ENCODE results near the gene PIGS.
"Not testable (repeated sequence)": the region's sequence is repeated elsewhere in the genome, so short reads cannot be mapped to it uniquely, and the experiment has no call there.

Gene PIGS

DNA sequence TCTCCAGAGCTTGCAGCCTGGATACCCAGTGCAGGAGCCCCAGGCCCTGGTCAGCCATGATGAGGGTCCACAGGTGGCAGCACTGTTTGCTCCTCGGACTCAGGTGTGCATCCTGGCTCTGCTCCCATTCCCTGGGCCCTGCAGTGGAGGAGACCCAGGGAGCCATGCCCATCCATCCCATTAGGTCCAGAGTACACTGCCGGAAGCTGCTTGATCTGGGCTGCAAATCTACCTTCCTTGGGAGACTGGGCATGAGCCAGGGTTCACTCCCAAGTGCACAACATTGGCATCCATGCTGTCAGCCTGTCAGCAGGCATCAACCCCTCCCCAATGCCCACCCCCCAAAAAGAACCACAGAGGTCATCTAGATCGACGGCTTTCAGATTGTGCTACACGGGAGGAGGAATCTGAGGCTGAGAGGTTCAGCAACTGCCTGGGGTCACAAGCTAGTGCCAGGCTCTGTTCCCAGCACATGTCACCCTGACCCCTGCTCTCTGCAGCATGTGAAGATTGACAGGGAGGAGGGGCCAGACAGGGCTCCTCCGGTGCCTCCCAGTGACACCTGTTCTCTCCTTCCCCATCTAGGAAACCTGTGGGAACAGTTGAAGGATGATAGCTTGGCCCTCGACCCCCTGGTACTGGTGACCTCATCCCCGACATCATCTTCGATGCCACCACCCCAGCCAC is 34.6 kb downstream of the PIGS start:
- DNase-seq = no peak
- in situ Hi-C loops (cut with HindIII; ENCODE audit: low pct_ligation_motif_present, low pct_unique_long_range_greater_than_20kb, low sequenced_read_pairs) = no loop called here

DNA sequence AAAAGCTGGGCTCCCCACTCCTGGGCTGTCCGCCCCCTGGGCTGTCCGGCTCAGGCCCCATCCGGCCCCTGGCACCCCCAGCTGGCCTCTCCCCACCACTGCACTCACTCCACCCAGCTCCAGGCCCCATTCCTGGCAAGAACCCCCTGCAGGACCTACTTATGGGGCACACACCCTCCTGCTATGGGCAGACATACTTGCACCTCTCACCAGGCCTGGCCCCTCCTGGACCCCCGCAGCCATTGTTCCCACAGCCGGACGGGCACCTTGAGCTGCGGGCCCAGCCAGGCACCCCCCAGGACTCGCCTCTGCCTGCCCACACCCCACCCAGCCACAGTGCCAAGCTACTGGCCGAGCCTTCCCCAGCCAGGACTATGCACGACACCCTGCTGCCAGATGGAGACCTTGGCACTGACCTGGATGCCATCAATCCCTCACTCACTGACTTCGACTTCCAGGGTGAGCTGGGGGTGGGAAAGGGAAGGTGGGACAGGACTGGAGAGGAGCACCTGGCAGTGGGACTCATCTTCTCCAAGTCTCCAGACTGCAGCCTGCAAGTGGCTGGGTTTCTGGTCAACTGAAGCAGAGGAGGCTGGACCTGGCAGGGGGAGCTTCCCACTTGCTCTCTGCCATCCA is 36.5 kb downstream of the PIGS start:
- in situ Hi-C loops (cut with HindIII; ENCODE audit: low pct_ligation_motif_present, low pct_unique_long_range_greater_than_20kb, low sequenced_read_pairs) = no loop called here
- no peak for DNase-seq

DNA sequence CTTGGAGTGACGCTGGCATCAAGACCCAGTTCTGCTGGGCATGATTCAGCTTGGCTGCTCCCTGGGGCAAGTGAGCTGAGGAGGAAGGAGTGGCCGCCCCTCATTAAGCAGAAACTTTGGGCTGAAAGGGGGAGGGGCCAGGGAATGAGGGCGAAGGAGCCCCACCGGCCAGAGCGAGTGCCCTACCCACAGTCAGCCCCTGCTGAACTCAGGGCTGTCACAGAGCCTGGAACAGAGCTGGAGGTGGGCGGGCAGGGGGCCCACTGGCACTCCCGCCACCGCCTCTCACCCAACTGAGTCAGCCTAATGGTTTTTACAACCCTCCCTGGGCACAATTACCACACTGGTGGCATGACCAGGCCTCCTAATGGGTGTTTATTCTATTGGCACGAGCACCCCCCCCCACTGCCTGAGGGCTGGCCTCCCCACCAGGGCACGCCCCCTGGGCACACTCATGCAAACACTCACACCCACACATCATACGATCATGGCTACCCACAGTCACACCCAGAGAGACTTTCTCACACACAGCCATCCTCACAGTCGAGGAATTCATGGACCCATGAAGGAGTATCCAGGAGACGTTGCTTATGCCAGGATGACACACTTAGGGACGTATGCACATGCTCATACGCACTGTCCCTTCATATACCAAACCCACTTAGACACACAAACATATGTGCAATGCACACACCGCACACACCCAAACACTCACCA is 38.1 kb downstream of the PIGS start:
- in situ Hi-C loops (cut with HindIII; ENCODE audit: low pct_ligation_motif_present, low pct_unique_long_range_greater_than_20kb, low sequenced_read_pairs) = no loop called here
- DNase-seq = no peak

DNA sequence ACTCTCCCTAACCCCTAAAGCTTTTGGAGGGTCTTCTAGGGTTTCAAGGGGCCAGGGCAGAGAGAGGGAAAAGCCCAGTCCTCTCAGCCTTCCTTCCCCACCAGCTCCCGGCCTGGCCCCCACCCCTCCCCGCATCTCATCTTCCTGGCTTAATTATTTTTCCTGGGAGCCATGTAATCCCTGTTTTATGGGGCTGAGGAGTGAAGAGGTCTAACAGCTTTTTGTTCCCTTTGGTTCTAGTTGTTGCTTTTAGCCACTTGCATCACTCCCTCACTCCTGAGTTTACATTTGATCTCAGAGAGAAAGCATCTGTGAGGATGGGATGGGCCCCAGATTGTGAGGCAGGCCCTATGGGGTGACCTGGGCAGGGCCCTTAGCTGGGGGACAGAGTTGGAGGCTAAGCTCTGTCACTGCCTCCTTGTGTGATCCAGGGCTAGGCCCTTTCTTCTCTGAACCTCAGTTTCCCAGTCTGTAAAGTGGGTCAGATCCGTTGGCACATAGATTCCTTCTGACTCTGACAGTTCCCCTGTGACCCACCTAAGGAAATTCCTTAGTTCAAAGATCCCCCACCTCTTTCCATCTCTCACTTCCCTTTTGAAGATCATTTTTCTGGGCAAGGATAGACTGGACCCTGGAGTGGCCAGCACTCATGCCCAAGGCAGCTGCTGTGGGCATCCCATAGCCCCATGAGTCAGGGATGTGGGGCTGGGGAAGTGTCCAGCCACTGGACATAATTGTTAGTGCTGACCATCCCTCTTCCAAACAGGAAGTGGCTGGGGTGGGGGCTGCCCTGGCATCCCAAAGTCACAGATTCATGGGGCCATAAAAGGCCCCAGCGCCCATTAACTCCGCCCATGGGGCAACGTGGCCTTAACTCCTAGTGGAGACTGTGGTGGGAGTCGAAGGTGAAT is 39.0 kb downstream of the PIGS start:
- DNase-seq = no peak
- in situ Hi-C loops (cut with HindIII; ENCODE audit: low pct_ligation_motif_present, low pct_unique_long_range_greater_than_20kb, low sequenced_read_pairs) = no loop called here

DNA sequence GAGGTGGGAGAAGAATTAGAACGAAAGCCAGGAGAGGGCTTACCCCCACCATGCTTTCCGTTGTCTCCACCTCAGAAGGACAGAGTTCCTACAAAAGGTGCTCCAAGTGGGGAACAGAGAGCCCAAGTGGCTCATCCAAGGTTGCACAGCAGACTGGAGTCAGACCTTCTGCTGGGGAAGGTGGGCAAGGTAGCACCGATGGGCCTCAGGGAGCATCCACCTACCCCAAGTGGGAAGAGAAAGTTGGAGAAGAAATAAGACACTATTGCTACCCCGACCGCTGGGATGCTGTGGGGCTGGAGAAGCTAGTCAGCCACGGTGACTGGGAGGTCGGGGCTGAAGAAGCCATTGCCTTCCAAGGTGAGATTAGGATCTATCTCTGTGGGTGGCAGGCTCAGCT is 40.4 kb downstream of the PIGS start:
- DNase-seq = no peak
- in situ Hi-C loops (cut with HindIII; ENCODE audit: low pct_ligation_motif_present, low pct_unique_long_range_greater_than_20kb, low sequenced_read_pairs) = no loop called here

DNA sequence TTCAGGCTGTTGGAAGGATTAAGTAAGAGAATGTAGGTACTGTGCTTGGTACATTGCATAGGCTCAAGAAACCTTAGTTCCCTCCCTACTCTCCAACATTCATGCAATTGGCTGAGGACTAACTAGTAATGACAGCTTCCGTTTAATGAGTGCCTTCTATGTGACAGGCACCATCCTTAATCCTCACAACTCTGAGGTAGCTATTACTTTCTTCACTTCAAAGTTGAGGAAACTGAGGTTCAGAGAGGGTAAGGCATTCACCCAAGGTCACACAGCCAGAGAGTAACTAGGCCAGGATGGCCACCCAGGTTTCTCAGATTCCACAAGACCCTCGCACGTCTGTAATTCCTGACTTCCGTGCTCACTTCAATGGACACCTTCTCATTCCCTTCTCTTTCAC is 41.1 kb downstream of the PIGS start:
- in situ Hi-C loops (cut with HindIII; ENCODE audit: low pct_ligation_motif_present, low pct_unique_long_range_greater_than_20kb, low sequenced_read_pairs) = no loop called here
- no peak for DNase-seq

DNA sequence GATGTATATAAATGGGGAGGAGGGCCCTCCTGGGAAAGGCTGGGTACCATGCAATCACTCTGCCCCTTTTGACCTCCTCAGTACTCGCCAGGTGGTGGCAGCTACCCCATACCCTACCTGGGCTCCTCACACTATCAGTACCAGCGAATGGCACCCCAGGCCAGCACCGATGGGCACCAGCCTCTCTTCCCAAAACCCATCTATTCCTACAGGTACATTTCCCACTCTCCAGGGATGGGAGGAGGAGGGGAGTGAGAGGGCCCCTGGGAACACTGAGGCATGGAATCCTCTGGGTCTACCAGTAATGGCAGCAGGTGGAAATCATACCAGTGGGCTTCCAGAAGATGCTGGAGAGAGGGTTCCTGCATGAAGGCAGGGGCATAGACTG is 42.3 kb downstream of the PIGS start:
- DNase-seq = no peak
- in situ Hi-C loops (cut with HindIII; ENCODE audit: low pct_ligation_motif_present, low pct_unique_long_range_greater_than_20kb, low sequenced_read_pairs) = no loop called here

DNA sequence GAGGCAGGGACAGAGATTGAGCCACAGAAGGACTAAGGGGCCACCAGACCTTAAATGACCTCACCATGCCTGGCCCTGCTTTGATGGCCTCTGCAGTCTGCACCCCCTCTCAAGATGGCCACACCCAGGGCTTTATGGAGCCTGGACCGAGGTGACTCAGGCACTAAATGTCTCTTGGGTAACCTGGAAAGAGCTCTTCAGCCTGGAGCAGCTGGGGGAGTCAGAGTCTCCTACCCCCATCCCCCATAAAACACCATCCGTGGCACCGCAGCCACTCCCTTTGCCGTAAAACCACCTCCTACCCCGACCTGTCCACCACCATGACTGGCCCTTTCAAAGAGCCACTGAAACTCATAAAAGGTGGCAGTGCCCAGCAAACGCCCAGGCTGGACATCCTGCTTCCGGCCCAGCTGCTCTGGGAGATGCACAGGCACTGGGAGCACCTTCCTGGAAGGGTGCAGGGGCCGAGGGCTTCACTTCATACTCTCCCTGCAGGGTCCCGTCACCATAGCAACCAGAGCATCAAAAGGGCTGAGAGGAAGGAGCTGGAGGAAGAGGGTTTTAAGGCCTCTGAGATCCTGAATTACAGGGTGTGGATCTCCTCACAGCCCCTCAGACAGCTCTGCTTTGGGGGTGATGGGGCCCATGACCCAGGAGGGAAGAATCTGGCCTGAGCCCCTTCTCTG is 42.9 kb downstream of the PIGS start:
- no peak for DNase-seq

DNA sequence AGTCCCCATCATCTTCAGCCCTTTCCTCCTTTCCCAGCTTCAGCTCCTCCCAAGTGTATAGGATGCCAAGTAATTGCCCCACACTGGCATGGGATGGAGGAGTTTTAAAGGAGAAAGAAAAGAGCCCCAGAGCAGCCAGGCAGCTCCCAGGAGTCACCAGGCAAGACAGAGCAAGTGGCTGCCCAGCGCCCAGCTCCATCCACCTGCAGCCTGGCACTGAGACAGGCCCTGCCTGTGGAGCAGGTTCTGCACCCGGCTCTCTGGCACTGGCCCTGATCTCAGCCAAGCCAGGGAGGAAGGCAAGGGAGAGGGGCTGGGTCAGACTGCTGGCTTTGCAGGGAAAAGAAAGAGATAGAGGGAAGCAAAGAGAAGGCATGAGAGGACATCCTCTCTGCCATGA is 43.5 kb downstream of the PIGS start:
- in situ Hi-C loops (cut with HindIII; ENCODE audit: low pct_ligation_motif_present, low pct_unique_long_range_greater_than_20kb, low sequenced_read_pairs) = no loop called here
- DNase-seq = no peak

More for the DNA sequence above, 42.9 kb downstream of the PIGS start:
- in situ Hi-C loops (cut with HindIII; ENCODE audit: low pct_ligation_motif_present, low pct_unique_long_range_greater_than_20kb, low sequenced_read_pairs) = no loop called here

DNA sequence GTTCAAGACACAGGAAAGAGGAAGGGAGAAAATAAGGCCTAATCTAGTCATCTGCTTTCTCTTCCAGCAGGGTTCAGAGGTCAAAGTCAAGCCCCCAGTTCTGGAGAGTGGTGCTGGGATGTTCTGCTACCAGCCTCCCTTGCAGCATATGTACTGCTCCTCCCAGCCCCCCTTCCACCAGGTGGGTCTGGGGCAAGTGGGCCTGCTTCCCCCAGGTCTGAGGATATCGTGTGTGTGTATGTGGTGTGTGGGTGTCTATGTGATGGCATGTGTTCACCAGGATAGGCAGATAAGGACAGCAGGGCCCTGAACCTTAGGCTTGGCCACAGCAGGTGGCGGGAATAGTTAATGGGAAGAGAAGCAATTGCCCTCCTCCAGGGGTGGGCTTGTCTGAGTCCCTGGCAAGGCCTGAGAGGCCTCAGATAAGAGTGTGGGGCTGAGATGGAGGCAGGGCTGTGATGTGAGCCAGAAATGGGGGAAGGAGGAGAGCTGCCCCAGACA is 44.1 kb downstream of the PIGS start:
- in situ Hi-C loops (cut with HindIII; ENCODE audit: low pct_ligation_motif_present, low pct_unique_long_range_greater_than_20kb, low sequenced_read_pairs) = no loop called here
- no peak for DNase-seq

DNA sequence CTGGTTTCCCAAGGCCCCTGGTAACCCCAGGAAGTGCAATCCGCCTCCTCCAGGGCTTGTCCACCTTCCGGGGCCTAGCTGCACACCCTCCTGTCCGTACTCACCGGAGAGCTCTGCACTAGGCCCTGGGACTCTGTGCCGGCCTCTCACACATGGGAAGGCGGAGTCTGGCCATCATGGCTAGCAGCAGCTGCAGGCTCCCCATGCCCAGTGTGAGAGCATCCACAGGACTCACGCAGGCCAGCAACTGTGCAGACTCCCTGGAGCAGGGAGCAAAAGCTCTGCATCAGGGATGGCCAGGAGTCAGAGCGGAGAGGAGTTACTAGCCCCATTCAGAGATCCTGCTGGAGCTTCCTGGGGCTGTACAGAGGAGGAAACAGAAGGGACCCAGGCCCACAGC is 44.9 kb downstream of the PIGS start:
- in situ Hi-C loops (cut with HindIII; ENCODE audit: low pct_ligation_motif_present, low pct_unique_long_range_greater_than_20kb, low sequenced_read_pairs) = no loop called here

DNA sequence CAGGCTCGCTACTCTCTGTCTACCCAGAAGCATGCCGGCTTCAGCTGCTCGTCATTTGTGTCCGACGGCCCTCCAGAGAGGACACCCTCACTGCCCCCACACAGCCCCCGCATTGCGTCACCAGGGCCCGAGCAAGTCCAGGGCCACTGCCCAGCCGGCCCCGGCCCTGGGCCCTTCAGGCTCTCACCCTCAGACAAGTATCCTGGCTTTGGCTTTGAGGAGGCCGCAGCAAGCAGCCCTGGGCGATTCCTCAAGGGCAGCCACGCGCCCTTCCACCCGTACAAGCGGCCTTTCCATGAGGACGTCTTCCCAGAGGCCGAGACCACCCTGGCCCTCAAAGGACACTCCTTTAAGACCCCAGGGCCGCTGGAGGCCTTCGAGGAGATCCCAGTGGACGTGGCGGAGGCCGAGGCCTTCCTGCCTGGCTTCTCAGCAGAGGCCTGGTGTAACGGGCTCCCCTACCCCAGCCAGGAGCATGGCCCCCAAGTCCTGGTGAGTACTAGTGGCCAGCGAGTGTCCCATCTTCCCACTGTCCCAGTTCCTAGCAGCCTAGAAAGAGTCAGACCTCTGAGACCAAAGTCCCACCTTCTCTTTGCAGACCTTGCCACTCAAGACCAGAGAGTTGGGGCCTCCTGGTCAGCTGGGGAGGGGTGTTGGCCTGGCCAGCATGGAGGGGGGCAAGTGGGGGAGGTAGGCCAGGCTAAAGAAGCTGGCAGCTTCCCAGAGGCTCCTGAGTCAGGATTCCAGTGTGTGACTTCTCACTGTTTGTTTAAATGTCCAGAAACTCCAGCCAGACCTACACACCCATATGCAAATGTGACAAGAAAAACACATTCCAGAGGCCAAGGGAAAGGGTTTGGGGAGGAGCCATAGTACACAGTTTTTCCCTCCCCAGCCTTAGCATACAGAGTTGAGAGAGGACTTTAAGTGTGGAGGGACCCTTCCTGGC is 46.6 kb downstream of the PIGS start:
- DNase-seq = no peak
- in situ Hi-C loops (cut with HindIII; ENCODE audit: low pct_ligation_motif_present, low pct_unique_long_range_greater_than_20kb, low sequenced_read_pairs) = no loop called here

More for the DNA sequence above, 44.9 kb downstream of the PIGS start:
- no peak for DNase-seq

DNA sequence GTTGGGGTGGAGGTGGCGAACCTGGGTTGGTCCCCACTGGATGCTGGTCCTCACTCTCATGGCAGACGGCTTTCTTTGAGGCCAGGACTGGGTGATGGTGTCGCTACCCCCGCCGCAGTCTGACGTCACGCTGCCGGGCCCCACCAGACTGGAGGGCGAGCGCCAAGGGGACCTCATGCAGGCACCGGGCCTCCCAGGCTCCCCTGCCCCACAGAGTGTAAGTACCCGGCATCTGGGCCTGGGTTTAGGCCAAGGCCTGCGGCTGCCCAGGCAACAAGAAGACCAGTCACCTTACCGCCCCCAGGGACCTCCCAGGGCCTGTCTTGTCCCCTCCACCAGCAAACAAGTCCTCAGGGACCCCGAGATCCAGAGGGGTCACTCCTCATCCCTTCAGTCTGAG is 47.4 kb downstream of the PIGS start:
- no peak for DNase-seq
- in situ Hi-C loops (cut with HindIII; ENCODE audit: low pct_ligation_motif_present, low pct_unique_long_range_greater_than_20kb, low sequenced_read_pairs) = no loop called here

DNA sequence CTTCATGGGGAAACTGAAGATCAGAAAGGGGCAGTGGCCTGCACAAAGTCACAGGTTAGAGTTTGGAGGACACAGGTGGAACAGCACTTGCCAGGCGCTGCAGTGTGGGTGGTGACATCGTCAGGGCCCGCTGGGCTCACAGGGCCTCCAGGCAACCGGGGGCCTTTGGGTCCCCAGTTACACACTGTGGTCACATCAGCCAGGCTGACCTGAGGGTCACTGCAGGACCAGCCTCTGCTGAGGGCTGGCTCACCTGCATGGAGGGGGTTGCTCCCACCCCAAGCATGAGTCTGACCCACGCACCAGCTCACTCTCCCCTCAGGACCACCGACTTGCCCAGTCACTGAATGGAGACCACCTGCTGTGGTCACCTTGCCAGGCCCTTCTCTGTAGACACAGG is 48.1 kb downstream of the PIGS start:
- in situ Hi-C loops (cut with HindIII; ENCODE audit: low pct_ligation_motif_present, low pct_unique_long_range_greater_than_20kb, low sequenced_read_pairs) = no loop called here
- no peak for DNase-seq

DNA sequence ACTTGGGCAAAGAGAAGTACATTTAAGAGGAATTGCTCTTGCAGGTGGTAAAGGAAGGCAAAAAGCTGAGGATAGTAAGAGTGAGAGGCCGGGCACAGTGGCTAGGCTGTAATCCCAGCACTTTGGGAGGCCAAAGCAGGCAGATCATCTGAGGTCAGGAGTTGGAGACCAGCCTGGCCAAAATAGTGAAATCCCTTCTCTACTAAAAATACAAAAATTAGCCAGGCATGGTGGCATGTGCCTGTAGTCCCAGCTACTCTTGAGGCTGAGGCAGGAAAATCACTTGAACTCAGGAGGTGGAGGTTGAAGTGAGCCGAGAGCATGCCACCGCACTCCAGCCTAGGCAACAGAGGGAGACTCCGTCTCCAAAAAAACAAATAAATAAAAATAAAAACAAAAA is 49.0 kb downstream of the PIGS start:
- DNase-seq; in situ Hi-C loops (cut with HindIII; ENCODE audit: low pct_ligation_motif_present, low pct_unique_long_range_greater_than_20kb, low sequenced_read_pairs): not testable (repeated sequence)

DNA sequence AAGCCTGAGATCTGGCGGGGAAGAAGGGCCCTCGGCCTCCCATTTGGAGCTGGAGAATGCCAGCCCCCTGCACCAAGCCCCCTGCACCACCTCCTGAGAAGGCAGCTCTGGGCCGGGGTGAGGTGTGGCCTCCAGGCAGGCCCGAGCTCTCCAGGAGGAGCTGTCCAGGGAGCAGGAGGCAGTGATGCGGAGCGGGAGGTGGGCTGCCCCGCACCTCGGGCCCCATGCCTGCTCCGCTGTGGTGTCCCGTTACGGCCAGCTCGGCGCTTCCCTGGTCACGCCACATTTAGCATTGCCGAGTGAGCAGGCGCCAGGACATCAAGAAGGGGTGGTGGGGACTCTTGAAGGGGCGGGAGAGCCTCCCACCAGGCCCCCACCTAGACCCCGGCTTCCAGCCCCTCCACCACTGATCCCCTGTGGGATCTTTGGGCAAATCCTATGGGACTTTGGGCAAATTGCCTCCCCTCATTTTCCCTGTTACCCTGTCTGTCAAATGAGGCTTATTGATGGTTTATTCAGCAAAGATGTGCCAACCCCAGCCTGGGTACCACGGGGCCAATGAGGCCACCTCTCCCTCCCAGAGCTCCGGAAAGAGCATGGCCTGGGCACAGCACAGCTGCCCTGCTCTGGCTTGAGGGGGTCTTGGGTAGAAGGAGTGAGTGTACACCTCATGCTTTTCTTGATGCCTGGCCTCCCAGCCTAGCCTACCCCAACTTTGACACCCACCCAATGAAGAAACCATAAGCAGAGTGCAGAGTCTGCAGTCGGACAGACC is 49.8 kb downstream of the PIGS start:
- in situ Hi-C loops (cut with HindIII; ENCODE audit: low pct_ligation_motif_present, low pct_unique_long_range_greater_than_20kb, low sequenced_read_pairs) = no loop called here
- no peak for DNase-seq

DNA sequence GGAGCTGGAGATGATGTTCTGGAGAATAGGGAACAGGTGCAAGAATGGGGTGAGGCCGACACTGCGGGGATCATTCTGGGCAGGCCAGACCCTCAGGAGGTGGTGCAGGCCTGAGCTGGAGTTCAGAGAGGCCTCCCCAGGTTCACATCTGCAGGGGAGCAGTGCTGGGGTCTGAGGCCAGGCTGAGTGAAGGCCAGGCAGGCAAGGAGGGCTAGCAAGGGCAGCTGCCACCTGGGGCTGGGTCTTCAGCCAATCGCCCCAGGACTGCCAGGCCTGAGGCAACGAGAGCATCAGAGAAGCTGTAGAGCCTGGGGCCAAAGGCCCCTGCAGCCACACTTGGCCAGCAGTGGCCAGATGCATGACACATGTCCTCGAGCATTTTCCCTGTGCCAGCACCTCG is 50.6 kb downstream of the PIGS start:
- in situ Hi-C loops (cut with HindIII; ENCODE audit: low pct_ligation_motif_present, low pct_unique_long_range_greater_than_20kb, low sequenced_read_pairs) = no loop called here
- no peak for DNase-seq

Data from ACHN (cell line).